GM19240 (cell line): ENCODE results near the gene ADAD2.

Source experiments
- DNase-seq: peaks from one replicate; pipeline ENCODE4 v3.0.0; 2011; ENCODE audit warnings: low spot score; ENCODE audit not compliant: insufficient read length

Gene ADAD2

DNA sequence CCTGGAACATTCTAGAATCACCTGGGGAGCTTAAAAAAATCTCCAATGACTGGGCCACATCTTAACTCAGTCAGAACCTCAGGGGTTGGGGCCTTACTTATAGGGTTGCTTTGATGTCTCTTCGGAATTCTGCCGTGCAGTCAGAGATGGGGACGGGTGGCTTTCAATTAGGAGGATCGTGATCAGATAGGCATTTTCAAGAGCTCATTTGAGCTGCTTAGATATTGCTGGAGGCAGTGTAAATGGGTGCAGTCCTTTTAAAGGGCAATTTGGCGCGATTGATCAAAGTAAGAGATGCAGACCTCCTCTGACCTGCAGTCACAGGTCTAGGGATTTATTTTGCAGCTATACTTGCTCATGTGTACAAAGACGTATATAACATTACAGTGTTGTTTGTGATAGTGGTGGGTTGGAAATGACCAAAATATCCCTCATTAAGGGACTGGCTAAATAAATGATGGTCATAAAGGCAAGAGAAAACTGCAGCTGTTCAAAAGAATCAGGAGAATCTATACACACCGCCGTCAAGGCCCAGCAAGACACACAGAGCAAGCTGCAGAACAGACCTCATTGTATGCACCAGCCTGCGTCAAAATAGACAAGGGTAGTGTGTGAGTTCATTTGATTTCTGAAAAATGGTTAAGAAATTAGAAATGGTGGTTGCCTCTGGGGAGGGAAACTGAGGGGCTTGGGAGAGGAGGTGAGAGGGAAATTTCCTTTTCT is 55.2 kb downstream of the ADAD2 start:
- DNase-seq, result no peak

DNA sequence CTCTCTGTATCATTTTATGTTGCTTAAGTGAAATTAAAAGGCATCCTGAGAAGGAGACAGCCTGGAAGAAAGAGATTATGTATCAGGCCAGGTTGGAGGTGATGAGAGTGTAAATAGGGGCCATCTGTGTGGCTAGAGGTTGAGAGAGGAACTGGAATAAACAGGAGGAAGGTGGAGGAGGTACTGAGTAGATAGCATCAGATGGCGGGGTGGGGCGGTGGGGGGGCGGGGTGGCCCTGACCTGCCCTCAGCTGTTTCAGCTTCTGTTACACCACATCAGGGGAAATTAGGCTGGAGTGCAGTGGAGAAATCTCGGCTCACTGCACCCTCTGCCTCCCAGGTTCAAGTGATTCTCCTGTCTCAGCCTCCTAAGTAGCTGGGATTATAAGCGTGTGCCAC is 55.7 kb downstream of the ADAD2 start:
- no peak for DNase-seq
